ENCODE measurements around the gene PPP1R14B. TPM values are rescaled to one million over a fixed set of nuclear protein-coding genes. Genes with fewer than 3 reads are reported as not detected.

PPP1R14B gene
- total and polyA plus RNA-seq, 2 of the 13 experiments (the other 11 are each of a cell fraction or from before 2014, with no cell fraction given) = 110 to 148 TPM

DNA sequence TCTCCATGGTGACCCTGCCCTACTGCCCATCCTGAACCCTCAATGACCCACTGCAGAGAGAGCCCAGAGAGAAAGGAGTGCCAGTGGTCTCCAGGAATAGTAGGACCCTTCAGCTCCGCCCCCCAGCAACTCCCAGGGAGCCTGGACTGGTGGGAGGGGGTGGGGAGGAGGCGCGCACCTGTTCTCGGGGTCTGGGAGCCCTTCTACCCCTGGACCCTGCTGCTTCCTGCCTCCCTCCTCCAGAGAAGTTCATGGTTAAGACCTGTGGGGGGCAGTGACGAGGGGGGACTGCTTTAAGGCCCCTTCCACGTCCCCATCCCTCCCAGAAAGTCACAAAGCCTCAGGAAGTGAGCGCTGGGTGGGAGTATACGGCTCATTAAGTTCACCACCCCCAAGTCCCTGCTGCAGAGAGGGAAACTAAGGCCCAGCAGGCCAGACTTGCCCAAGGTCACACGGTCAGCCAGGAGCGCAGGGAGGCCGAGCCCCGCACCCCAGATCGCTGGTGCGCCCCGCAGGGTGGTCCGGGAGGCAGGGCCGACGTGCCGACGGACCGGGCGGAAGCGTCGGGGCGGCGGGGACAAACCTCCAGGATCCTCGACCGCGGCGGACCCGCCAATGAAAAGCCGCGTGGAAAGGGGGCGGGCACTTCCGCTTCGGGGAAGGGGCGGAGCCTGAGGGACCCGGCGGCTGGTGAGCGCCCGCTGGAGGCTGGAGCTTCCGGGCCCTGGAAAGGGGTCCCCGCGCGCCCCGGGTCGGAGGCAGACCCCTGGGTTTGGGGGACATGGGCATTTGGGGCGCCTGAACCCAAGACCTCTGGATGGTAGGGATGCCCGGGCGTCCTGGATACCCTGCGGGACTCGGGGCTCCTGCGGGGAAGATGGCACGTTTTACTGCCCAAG lies 20.9 kb downstream of the PPP1R14B start, which contains the start of the genes NUDT22 and TRPT1 (continued):
- TF ChIP-seq ZNF552 (CRISPR knock-in tag; IDR thresholded peaks at IDR 0.05; ENCODE audit: borderline replicate concordance) = no peak
- TF ChIP-seq MTF1 (CRISPR knock-in tag; IDR thresholded peaks at IDR 0.05) = no peak
- no peak for TF ChIP-seq GPBP1L1 (CRISPR knock-in tag; IDR thresholded peaks at IDR 0.05)
- TF ChIP-seq ZNF703 (CRISPR knock-in tag; IDR thresholded peaks at IDR 0.05; ENCODE audit: borderline replicate concordance) = peak; percentile 66; the same call in 1 of the 2 replicates
- TF ChIP-seq ZNF333 (CRISPR knock-in tag; IDR thresholded peaks at IDR 0.05; ENCODE audit: borderline replicate concordance) = peak; percentile 55; the same call in 1 of the 2 replicates
- TF ChIP-seq PRMT3 (CRISPR knock-in tag; IDR thresholded peaks at IDR 0.05; ENCODE audit: borderline replicate concordance, low read depth) = no peak; the same call in 1 of the 2 replicates
- TF ChIP-seq ATF3 (CRISPR knock-in tag; IDR thresholded peaks at IDR 0.05) = no peak
- TF ChIP-seq UBTF (CRISPR knock-in tag; IDR thresholded peaks at IDR 0.05) = peak; percentile 81
- peak; percentile 68; the same call in 1 of the 2 replicates for TF ChIP-seq ZNF691 (CRISPR knock-in tag; IDR thresholded peaks at IDR 0.05; ENCODE audit: borderline replicate concordance, low read depth)
- TF ChIP-seq ZNF329 (CRISPR knock-in tag; IDR thresholded peaks at IDR 0.05; ENCODE audit: low read depth) = no peak
- TF ChIP-seq, protein P1, sequence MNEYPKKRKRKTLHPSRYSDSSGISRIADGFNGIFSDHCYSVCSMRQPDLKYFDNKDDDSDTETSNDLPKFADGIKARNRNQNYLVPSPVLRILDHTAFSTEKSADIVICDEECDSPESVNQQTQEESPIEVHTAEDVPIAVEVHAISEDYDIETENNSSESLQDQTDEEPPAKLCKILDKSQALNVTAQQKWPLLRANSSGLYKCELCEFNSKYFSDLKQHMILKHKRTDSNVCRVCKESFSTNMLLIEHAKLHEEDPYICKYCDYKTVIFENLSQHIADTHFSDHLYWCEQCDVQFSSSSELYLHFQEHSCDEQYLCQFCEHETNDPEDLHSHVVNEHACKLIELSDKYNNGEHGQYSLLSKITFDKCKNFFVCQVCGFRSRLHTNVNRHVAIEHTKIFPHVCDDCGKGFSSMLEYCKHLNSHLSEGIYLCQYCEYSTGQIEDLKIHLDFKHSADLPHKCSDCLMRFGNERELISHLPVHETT (CRISPR knock-in tag; conservative IDR thresholded peaks at IDR 0.05) = peak; percentile 37; the same call in 1 of the 2 replicates
- no peak for TF ChIP-seq ZNF275 (CRISPR knock-in tag; IDR thresholded peaks at IDR 0.05; ENCODE audit: borderline replicate concordance)
- peak; percentile 84 for TF ChIP-seq PHF8 (CRISPR knock-in tag; IDR thresholded peaks at IDR 0.05)
- peak; percentile 72 for TF ChIP-seq ERF (CRISPR knock-in tag; IDR thresholded peaks at IDR 0.05)
- peak; percentile 61; the same call in 1 of the 2 replicates for TF ChIP-seq ZNF558 (CRISPR knock-in tag; IDR thresholded peaks at IDR 0.05; ENCODE audit: borderline replicate concordance)
- 0 out of 2 replicates have a peak, but pooled peaks have one; percentile 56 for TF ChIP-seq TSC22D2 (CRISPR knock-in tag; IDR thresholded peaks at IDR 0.05; ENCODE audit: borderline replicate concordance)
- TF ChIP-seq, protein P2, sequence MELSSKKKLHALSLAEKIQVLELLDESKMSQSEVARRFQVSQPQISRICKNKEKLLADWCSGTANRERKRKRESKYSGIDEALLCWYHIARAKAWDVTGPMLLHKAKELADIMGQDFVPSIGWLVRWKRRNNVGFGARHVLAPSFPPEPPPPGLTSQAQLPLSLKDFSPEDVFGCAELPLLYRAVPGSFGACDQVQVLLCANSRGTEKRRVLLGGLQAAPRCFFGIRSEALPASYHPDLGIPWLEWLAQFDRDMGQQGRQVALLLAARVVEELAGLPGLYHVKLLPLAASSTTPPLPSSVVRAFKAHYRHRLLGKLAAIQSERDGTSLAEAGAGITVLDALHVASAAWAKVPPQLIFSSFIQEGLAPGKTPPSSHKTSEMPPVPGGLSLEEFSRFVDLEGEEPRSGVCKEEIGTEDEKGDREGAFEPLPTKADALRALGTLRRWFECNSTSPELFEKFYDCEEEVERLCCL (CRISPR knock-in tag; IDR thresholded peaks at IDR 0.05; ENCODE audit: borderline replicate concordance) = peak; percentile 25; the same call in 1 of the 2 replicates
- peak; percentile 84 for TF ChIP-seq SP2 (CRISPR knock-in tag; IDR thresholded peaks at IDR 0.05)

Data from HepG2 (cell line).